ENCODE data around the gene LYPD1.

DNA sequence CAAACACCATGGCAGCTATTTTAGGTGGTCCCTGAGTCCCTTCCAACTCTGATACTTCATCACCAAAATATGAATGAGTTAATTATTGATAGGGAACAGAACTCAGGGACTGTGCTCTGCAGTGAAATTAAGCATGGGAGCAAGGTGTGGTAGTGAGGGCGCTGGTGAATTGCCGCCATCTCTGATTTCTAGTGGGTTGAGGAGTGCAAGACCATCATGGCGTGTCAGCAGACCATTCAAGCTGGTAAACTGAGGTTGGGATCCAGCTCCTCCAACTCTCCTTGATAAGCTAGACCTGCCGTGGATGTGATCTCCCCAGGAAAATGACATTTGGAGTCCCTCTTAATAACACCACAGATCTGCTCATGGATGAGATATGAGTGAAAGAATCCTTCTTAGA lies 70.4 kb downstream of the LYPD1 start:
- no peak for TF ChIP-seq POLR2A (IDR thresholded peaks at IDR 0.05)
- TF ChIP-seq, protein P1, sequence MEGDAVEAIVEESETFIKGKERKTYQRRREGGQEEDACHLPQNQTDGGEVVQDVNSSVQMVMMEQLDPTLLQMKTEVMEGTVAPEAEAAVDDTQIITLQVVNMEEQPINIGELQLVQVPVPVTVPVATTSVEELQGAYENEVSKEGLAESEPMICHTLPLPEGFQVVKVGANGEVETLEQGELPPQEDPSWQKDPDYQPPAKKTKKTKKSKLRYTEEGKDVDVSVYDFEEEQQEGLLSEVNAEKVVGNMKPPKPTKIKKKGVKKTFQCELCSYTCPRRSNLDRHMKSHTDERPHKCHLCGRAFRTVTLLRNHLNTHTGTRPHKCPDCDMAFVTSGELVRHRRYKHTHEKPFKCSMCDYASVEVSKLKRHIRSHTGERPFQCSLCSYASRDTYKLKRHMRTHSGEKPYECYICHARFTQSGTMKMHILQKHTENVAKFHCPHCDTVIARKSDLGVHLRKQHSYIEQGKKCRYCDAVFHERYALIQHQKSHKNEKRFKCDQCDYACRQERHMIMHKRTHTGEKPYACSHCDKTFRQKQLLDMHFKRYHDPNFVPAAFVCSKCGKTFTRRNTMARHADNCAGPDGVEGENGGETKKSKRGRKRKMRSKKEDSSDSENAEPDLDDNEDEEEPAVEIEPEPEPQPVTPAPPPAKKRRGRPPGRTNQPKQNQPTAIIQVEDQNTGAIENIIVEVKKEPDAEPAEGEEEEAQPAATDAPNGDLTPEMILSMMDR (IDR thresholded peaks at IDR 0.05): no peak

Data from testis (tissue), 2 donors.